HTERT RPE-1 (cell line): Measurements from ENCODE around the gene PTPN11.
"Not testable (repeated sequence)": the region's sequence is repeated elsewhere in the genome, so short reads cannot be mapped to it uniquely, and the experiment has no call there.

Source experiments
- in situ Hi-C: fragments of 300-500 bp; cut with MboI; formaldehyde crosslinking; loops from 4 replicates; pipeline ENCODE4 v1.14.3; 2020; ENCODE audit warnings: low sequenced_read_pairs

The PTPN11 gene

GRCh38 chr12:112409064-112409905, 9.5 kb upstream of the PTPN11 start, which contains the start of gene RPL6:
TSS of gene RPL6 (minus strand) at chr12:112409605. CDS start at chr12:112408656, 949 bp downstream.
- in situ Hi-C loops = no loop called here

- in situ Hi-C loops = no loop called here
These were observed 8.9 kb upstream of the PTPN11 start for GRCh38 chr12:112409906-112410244.

GRCh38 chr12:112413855-112414625, 4.7 kb upstream of the PTPN11 start:
- in situ Hi-C loops = no loop called here

GRCh38 chr12:112415457-112415856, 3.3 kb upstream of the PTPN11 start:
- in situ Hi-C loops = not testable (repeated sequence)

- in situ Hi-C loops = no loop called here
These were observed 507 bp upstream of the PTPN11 start for GRCh38 chr12:112418273-112418607.

GRCh38 chr12:112419297-112420133, 768 bp downstream of the PTPN11 start:
- in situ Hi-C loops = no loop called here

GRCh38 chr12:112420740-112421139, 2.0 kb downstream of the PTPN11 start:
- in situ Hi-C loops = no loop called here

- in situ Hi-C loops = no loop called here
These were observed 2.6 kb downstream of the PTPN11 start for GRCh38 chr12:112421363-112421762.

GRCh38 chr12:112422531-112422930, 3.8 kb downstream of the PTPN11 start:
- in situ Hi-C loops = no loop called here

- in situ Hi-C loops = no loop called here
These were observed 5.4 kb downstream of the PTPN11 start for GRCh38 chr12:112424126-112424525.

GRCh38 chr12:112425582-112426382, 7.0 kb downstream of the PTPN11 start:
- in situ Hi-C loops = no loop called here

- in situ Hi-C loops = no loop called here
These were observed 9.0 kb downstream of the PTPN11 start for GRCh38 chr12:112427760-112428159.

- in situ Hi-C loops = no loop called here
These were observed 12.2 kb downstream of the PTPN11 start for GRCh38 chr12:112430929-112431328.

- in situ Hi-C loops = no loop called here
These were observed 13.2 kb downstream of the PTPN11 start for GRCh38 chr12:112431965-112432364.

GRCh38 chr12:112433551-112433950, 14.8 kb downstream of the PTPN11 start:
- in situ Hi-C loops = no loop called here

GRCh38 chr12:112438645-112439044, 19.9 kb downstream of the PTPN11 start:
- in situ Hi-C loops = not testable (repeated sequence)

- in situ Hi-C loops = no loop called here
These were observed 21.0 kb downstream of the PTPN11 start for GRCh38 chr12:112439769-112440168.

- in situ Hi-C loops = not testable (repeated sequence)
These were observed 21.9 kb downstream of the PTPN11 start for GRCh38 chr12:112440653-112441052.

- in situ Hi-C loops = no loop called here
These were observed 25.2 kb downstream of the PTPN11 start for GRCh38 chr12:112443916-112444315.

GRCh38 chr12:112446008-112446725, 27.4 kb downstream of the PTPN11 start:
- in situ Hi-C loops = no loop called here
